Left lung (tissue), 10 donors: ENCODE data around the gene RANBP17. TPM values are rescaled to one million over a fixed set of nuclear protein-coding genes. Genes with fewer than 3 reads are reported as not detected.
"Not testable (repeated sequence)": the region's sequence is repeated elsewhere in the genome, so short reads cannot be mapped to it uniquely, and the experiment has no call there.

ENCODE experiments used
- ATAC-seq: fragments of 200-7000 bp; cut with Tn5 transposase; one replicate; pipeline ENCODE4 v1.9.1; 2020; ENCODE audit warnings: moderate library complexity
- DNase-seq, 4 donors: peaks; one replicate each; pipeline ENCODE4 v3.0.0-alpha.2; 2013 to 2020
- H3K27ac ChIP-seq, 2 donors: fragments of 200-600 bp; sonication (generic) in 1 of 2; one replicate each; pipeline versions ENCODE4 v1.5.0 to v1.8.0; 2020 to 2021
- H3K27me3 ChIP-seq, 2 donors: fragments of 200-600 bp; sonication (generic) in 1 of 2; one replicate each; pipeline versions ENCODE4 v1.5.0 to v1.8.0; 2020 to 2021
- H3K36me3 ChIP-seq, 2 donors: fragments of 200-600 bp; sonication (generic) in 1 of 2; one replicate each; pipeline versions ENCODE4 v1.5.0 to v1.8.0; 2020 to 2021
- H3K4me1 ChIP-seq, 2 donors: fragments of 200-600 bp; one replicate each; pipeline ENCODE4 v1.8.0; 2021
- H3K4me3 ChIP-seq, 2 donors: fragments of 200-600 bp; sonication (generic) in 1 of 2; one replicate each; pipeline versions ENCODE4 v1.5.0 to v1.8.0; 2020 to 2021; ENCODE audit warnings: mild to moderate bottlenecking in 1 of 2
- H3K9me3 ChIP-seq, 2 donors: fragments of 200-600 bp; sonication (generic) in 1 of 2; one replicate each; pipeline versions ENCODE4 v1.5.0 to v1.8.0; 2020 to 2021
- CTCF ChIP-seq, 2 donors: fragments of 200-600 bp; sonication (generic) in 1 of 2; IDR thresholded peaks; one replicate each; pipeline versions ENCODE4 v1.5.0 to v1.8.0; 2021; ENCODE audit warnings: antibody characterized with exemption in 2 of 2
- intact Hi-C, 2 donors: fragments of 100-400 bp; cut with DNase I; formaldehyde crosslinking; loops; one replicate each; pipeline versions ENCODE4 v1.11.2 to v1.14.2; 2022
- polyA plus RNA-seq, 6 donors: library from polyadenylated mRNA; unstranded; fragments of 120-200 nt; gene quantifications; one replicate each; pipeline ENCODE4 v1.2.1, GENCODE V29; 2013; ENCODE audit not compliant: insufficient read length in 6 of 6
- total RNA-seq, 2 donors: library from RNA; stranded (reverse); fragmentation: NEBNext Ultra II Directional; extraction: Animal tissue kit (Norgen Biotek cat#: 25700); gene quantifications; one replicate each; pipeline ENCODE4 v1.2.1, GENCODE V29; 2021
- donor health status: DM: no; HTN: yes; CAD: no.
- donor health status: DM: no; HTN: no; CAD: no.

The RANBP17 gene
- total and polyA plus RNA-seq, 8 donors, result 17.0 to 44.5 (median 33.7) TPM

- TF ChIP-seq CTCF (IDR thresholded peaks at IDR 0.05), result no peak
- Histone ChIP-seq H3K27ac (no peak overlapping the region), H3K9me3 (no peaks in the 10 kb centered on the region), H3K4me3 (no peak overlapping the region), H3K36me3 (no peaks in the 10 kb centered on the region), H3K27me3 (no peaks in the 10 kb centered on the region), H3K4me1 (no peaks in the 10 kb centered on the region)
- intact Hi-C loops, result no loop called here
- ATAC-seq, result no peak
- no peak for DNase-seq
Measured at GRCh38 chr5:170907758-170908157, 45.9 kb downstream of the RANBP17 start.

- intact Hi-C loops, result no loop called here
- TF ChIP-seq CTCF (IDR thresholded peaks at IDR 0.05), result no peak
- DNase-seq (no peak), ATAC-seq (no peak)
- Histone ChIP-seq H3K4me3 (no peak overlapping the region), H3K27ac (no peak overlapping the region), H3K27me3 (no peaks in the 10 kb centered on the region), H3K4me1 (no peaks in the 10 kb centered on the region), H3K36me3 (no peaks in the 10 kb centered on the region), H3K9me3 (no peaks in the 10 kb centered on the region)
Measured at GRCh38 chr5:170913573-170913972, 51.8 kb downstream of the RANBP17 start.

- no peaks in the 10 kb centered on the region for H3K36me3 ChIP-seq
- DNase-seq, result no peak
- no peaks in the 10 kb centered on the region for H3K4me1 ChIP-seq
- intact Hi-C loops, result no loop called here
- H3K27me3 ChIP-seq, result no peaks in the 10 kb centered on the region
- no peak overlapping the region for H3K27ac ChIP-seq
- no peak for TF ChIP-seq CTCF (IDR thresholded peaks at IDR 0.05)
- H3K4me3 ChIP-seq, result no peak overlapping the region
- H3K9me3 ChIP-seq, result no peaks in the 10 kb centered on the region
- ATAC-seq, result no peak
Measured at GRCh38 chr5:170917113-170917512, 55.3 kb downstream of the RANBP17 start.

- H3K4me3 ChIP-seq, result no peak overlapping the region
- H3K4me1 ChIP-seq, result no peaks in the 10 kb centered on the region
- H3K36me3 ChIP-seq, result no peaks in the 10 kb centered on the region
- ATAC-seq (no peak), DNase-seq (no peak)
- no peaks in the 10 kb centered on the region for H3K27me3 ChIP-seq
- no peak overlapping the region for H3K27ac ChIP-seq
- intact Hi-C loops, result no loop called here
- no peak for TF ChIP-seq CTCF (IDR thresholded peaks at IDR 0.05)
- H3K9me3 ChIP-seq, result no peaks in the 10 kb centered on the region
Measured at GRCh38 chr5:170920196-170920595, 58.4 kb downstream of the RANBP17 start.

GRCh38 chr5:170922331-170922730 lies 60.5 kb downstream of the RANBP17 start:
- H3K4me3 ChIP-seq, ATAC-seq, H3K4me1 ChIP-seq, H3K9me3 ChIP-seq, DNase-seq, H3K27me3 ChIP-seq, H3K36me3 ChIP-seq, intact Hi-C loops, H3K27ac ChIP-seq: not testable (repeated sequence)

GRCh38 chr5:170923910-170924620 lies 62.2 kb downstream of the RANBP17 start:
- Histone ChIP-seq H3K36me3 (no peaks in the 10 kb centered on the region), H3K27ac (no peak overlapping the region), H3K27me3 (no peaks in the 10 kb centered on the region), H3K4me3 (no peak overlapping the region), H3K4me1 (no peaks in the 10 kb centered on the region), H3K9me3 (no peaks in the 10 kb centered on the region)
- intact Hi-C loops, result no loop called here
- no peak for DNase-seq
- no peak for TF ChIP-seq CTCF (IDR thresholded peaks at IDR 0.05)
- no peak for ATAC-seq

GRCh38 chr5:170935534-170936218 lies 73.9 kb downstream of the RANBP17 start:
- not testable (repeated sequence) for ATAC-seq

More at GRCh38 chr5:170935534-170936218, 73.9 kb downstream of the RANBP17 start:
- H3K27me3 ChIP-seq, H3K4me1 ChIP-seq, H3K27ac ChIP-seq, intact Hi-C loops, H3K9me3 ChIP-seq, H3K4me3 ChIP-seq, H3K36me3 ChIP-seq: not testable (repeated sequence)
- DNase-seq, result peak in 1 of 4 donors; percentile 68
